ENCODE data around the gene PRRT3. TPM values are rescaled to one million over a fixed set of nuclear protein-coding genes. Genes with fewer than 3 reads are reported as not detected.
"Not testable (repeated sequence)": the region's sequence is repeated elsewhere in the genome, so short reads cannot be mapped to it uniquely, and the experiment has no call there.

PRRT3 gene
- total RNA-seq, 2 experiments from 2014 or later, result 8.3 to 9.4 TPM

- POLR2A ChIA-PET, result no interaction called here
- CTCF ChIA-PET, result interaction anchor here (0.7 kb wide), 1 partner anchor 16 kb away, joined by 3 read pairs; the partner anchor contains the start of gene CRELD1
These were observed 2.6 kb downstream of the PRRT3 start for GRCh38 chr3:9949626-9950025.

- POLR2A ChIA-PET, result no interaction called here
- CTCF ChIA-PET, result interaction anchor here (1.2 kb wide), 1 partner anchor 16 kb away, joined by 3 read pairs; the partner anchor contains the start of gene CRELD1
These were observed 3.1 kb downstream of the PRRT3 start for GRCh38 chr3:9949115-9949514.

GRCh38 chr3:9948586-9948985 lies 3.6 kb downstream of the PRRT3 start:
- POLR2A ChIA-PET, result no interaction called here
- CTCF ChIA-PET, result interaction anchor here (1.2 kb wide), 1 partner anchor 15 kb away, joined by 3 read pairs; the partner anchor contains the start of gene CRELD1

- CTCF ChIA-PET, result interaction anchor here (1.0 to 2.5 kb wide), 5 partner anchors 12 to 101 kb away, joined by 3 to 12 read pairs (median 5); partner anchors contain the start of gene CRELD1
These were observed 4.9 kb downstream of the PRRT3 start for GRCh38 chr3:9947025-9947995.

GRCh38 chr3:9946112-9947024 lies 5.8 kb downstream of the PRRT3 start:
- POLR2A ChIA-PET, result interaction anchor here (0.6 to 1.5 kb wide), 4 partner anchors 14 to 152 kb away, joined by 3 to 7 read pairs (median 4); partner anchors contain the start of gene FANCD2
- CTCF ChIA-PET, result interaction anchor here (0.5 to 2.5 kb wide), 8 partner anchors 11 to 102 kb away, joined by 3 to 12 read pairs (median 3); partner anchors contain the start of genes CRELD1 and RPUSD3

More at GRCh38 chr3:9947025-9947995, 4.9 kb downstream of the PRRT3 start:
- POLR2A ChIA-PET, result interaction anchor here (0.6 to 1.5 kb wide), 3 partner anchors 56 to 300 kb away, joined by 3 read pairs; partner anchors contain the start of gene FANCD2

- POLR2A ChIA-PET, result no interaction called here
- CTCF ChIA-PET, result interaction anchor here (1.0 to 2.5 kb wide), 3 partner anchors 10 to 101 kb away, joined by 3 to 12 read pairs (median 10); partner anchors contain the start of genes CRELD1 and RPUSD3
These were observed 6.8 kb downstream of the PRRT3 start for GRCh38 chr3:9945358-9945757.

- ChIA-PET POLR2A (interaction anchor here (1.2 kb wide), 1 partner anchor 11 kb away, joined by 5 read pairs; the partner anchor contains the start of gene CRELD1), CTCF (interaction anchor here (0.6 to 1.4 kb wide), 2 partner anchors 11 to 101 kb away, joined by 4 read pairs; partner anchors contain the start of gene CRELD1)
These were observed 7.9 kb downstream of the PRRT3 start for GRCh38 chr3:9944271-9944670.

GRCh38 chr3:9942934-9943690 lies 9.1 kb downstream of the PRRT3 start:
- ChIA-PET CTCF (no interaction called here), POLR2A (no interaction called here)

GRCh38 chr3:9942164-9942563 lies 10.0 kb downstream of the PRRT3 start:
- ChIA-PET CTCF (interaction anchor here (0.7 kb wide), 1 partner anchor 23 kb away, joined by 3 read pairs; no protein-coding TSS in a partner anchor), POLR2A (interaction anchor here (0.7 kb wide), 1 partner anchor 193 kb away, joined by 3 read pairs; no protein-coding TSS in a partner anchor)

- POLR2A ChIA-PET, result no interaction called here
- CTCF ChIA-PET, result no interaction called here
These were observed 11.5 kb downstream of the PRRT3 start for GRCh38 chr3:9940746-9941145.

- CTCF ChIA-PET, POLR2A ChIA-PET: not testable (repeated sequence)
These were observed 12.3 kb downstream of the PRRT3 start for GRCh38 chr3:9939906-9940305.

- ChIA-PET CTCF (interaction anchor here (1.0 to 1.4 kb wide), 2 partner anchors 26 to 96 kb away, joined by 3 to 4 read pairs; partner anchors contain the start of gene RPUSD3), POLR2A (no interaction called here)
These were observed 13.2 kb downstream of the PRRT3 start for GRCh38 chr3:9938966-9939365.

- ChIA-PET POLR2A (no interaction called here), CTCF (interaction anchor here (1.0 to 1.4 kb wide), 2 partner anchors 24 to 94 kb away, joined by 3 to 4 read pairs; partner anchors contain the start of gene RPUSD3)
These were observed 14.5 kb downstream of the PRRT3 start for GRCh38 chr3:9937486-9938238.

- POLR2A ChIA-PET, result no interaction called here
- CTCF ChIA-PET, result interaction anchor here (0.5 to 1.7 kb wide), 2 partner anchors 11 to 162 kb away, joined by 3 to 10 read pairs; no protein-coding TSS in a partner anchor
These were observed 16.2 kb downstream of the PRRT3 start for GRCh38 chr3:9935966-9936510.

GRCh38 chr3:9934993-9935392 lies 17.2 kb downstream of the PRRT3 start:
- ChIA-PET CTCF (interaction anchor here (1.3 to 1.7 kb wide), 3 partner anchors 9 to 44 kb away, joined by 3 to 10 read pairs (median 3); no protein-coding TSS in a partner anchor), POLR2A (no interaction called here)

GRCh38 chr3:9934235-9934621 lies 18.0 kb downstream of the PRRT3 start:
- CTCF ChIA-PET, result interaction anchor here (1.0 to 1.7 kb wide), 5 partner anchors 8 to 183 kb away, joined by 3 to 10 read pairs (median 3); no protein-coding TSS in a partner anchor
- POLR2A ChIA-PET, result interaction anchor here (0.6 to 1.9 kb wide), 2 partner anchors 40 to 53 kb away, joined by 5 to 8 read pairs; partner anchors contain the start of gene EMC3

Data from activated CD8-positive, alpha-beta memory T cell treated with anti-CD3 and anti-CD28 coated beads for 36 hours (primary cell).